ENCODE results near the gene LPAR2.
"Not testable (repeated sequence)": the region's sequence is repeated elsewhere in the genome, so short reads cannot be mapped to it uniquely, and the experiment has no call there.

Gene LPAR2

GRCh38 chr19:19628501-19629134 lies 598 bp upstream of the LPAR2 start:
- peak; percentile 40 for DNase-seq

GRCh38 chr19:19626516-19627472 lies 1.2 kb downstream of the LPAR2 start:
- no peak for DNase-seq

- no peak for DNase-seq
Measured at GRCh38 chr19:19624032-19624570, 3.9 kb downstream of the LPAR2 start.

GRCh38 chr19:19623383-19623782 lies 4.6 kb downstream of the LPAR2 start:
- no peak for DNase-seq

GRCh38 chr19:19619849-19620210 lies 8.2 kb downstream of the LPAR2 start:
- DNase-seq = no peak

GRCh38 chr19:19619181-19619848 lies 8.7 kb downstream of the LPAR2 start:
- DNase-seq = no peak

GRCh38 chr19:19618219-19619051 lies 9.6 kb downstream of the LPAR2 start, which contains the start of gene PBX4:
TSS of gene PBX4 (minus strand) at chr19:19618687. CDS start at chr19:19618629, 58 bp downstream.
- peak; percentile 32 for DNase-seq

- DNase-seq = no peak
Measured at GRCh38 chr19:19615086-19615485, 12.9 kb downstream of the LPAR2 start.

- DNase-seq = no peak
Measured at GRCh38 chr19:19613506-19613905, 14.5 kb downstream of the LPAR2 start.

- DNase-seq = no peak
Measured at GRCh38 chr19:19610376-19611202, 17.4 kb downstream of the LPAR2 start.

- not testable (repeated sequence) for DNase-seq
Measured at GRCh38 chr19:19606686-19607085, 21.3 kb downstream of the LPAR2 start.

GRCh38 chr19:19606021-19606420 lies 22.0 kb downstream of the LPAR2 start:
- no peak for DNase-seq

- DNase-seq = no peak
Measured at GRCh38 chr19:19602713-19603324, 25.2 kb downstream of the LPAR2 start.

- no peak for DNase-seq
Measured at GRCh38 chr19:19602136-19602712, 25.8 kb downstream of the LPAR2 start.

GRCh38 chr19:19600793-19601330 lies 27.2 kb downstream of the LPAR2 start:
- no peak for DNase-seq

- not testable (repeated sequence) for DNase-seq
Measured at GRCh38 chr19:19598728-19599451, 29.1 kb downstream of the LPAR2 start.

GRCh38 chr19:19597809-19598306 lies 30.2 kb downstream of the LPAR2 start:
- DNase-seq = no peak

GRCh38 chr19:19595171-19595701 lies 32.8 kb downstream of the LPAR2 start:
- DNase-seq = no peak

GRCh38 chr19:19594381-19594780 lies 33.6 kb downstream of the LPAR2 start:
- no peak for DNase-seq
